Activated B cell treated with CpG ODN at 0.5 μM for 24 hours (primary cell): Measurements from ENCODE around the gene VAT1L. TPM values are rescaled to one million over a fixed set of nuclear protein-coding genes. Genes with fewer than 3 reads are reported as not detected.

ENCODE experiments used
- ATAC-seq: fragments of 200-7000 bp; cut with Tn5 transposase; one replicate; pipeline ENCODE4 v1.10.0; 2021; ENCODE audit warnings: low read depth, mild to moderate bottlenecking, moderate library complexity
- CTCF ChIA-PET: fragments of 350-600 bp; sonication (Branson Sonifier 250); formaldehyde crosslinking; loops from one replicate; lab custom pipeline; 2021; ENCODE audit warnings: antibody characterized with exemption; lab: Charles Lee
- POLR2A ChIA-PET: fragments of 350-600 bp; sonication (Branson Sonifier 250); formaldehyde crosslinking; loops from one replicate; lab custom pipeline; 2021; ENCODE audit warnings: antibody characterized with exemption; lab: Charles Lee
- DNase-seq: peaks from one replicate; pipeline ENCODE4 v3.0.0; 2022
- H3K27ac Mint-ChIP-seq: one replicate; pipeline ENCODE4 v1.8.0; 2020; ENCODE audit warnings: mixed read lengths
- H3K27me3 Mint-ChIP-seq: one replicate; pipeline ENCODE4 v1.8.0; 2021; ENCODE audit warnings: mixed read lengths
- H3K36me3 Mint-ChIP-seq: one replicate; pipeline ENCODE4 v1.8.0; 2021; ENCODE audit warnings: low read depth, mixed read lengths
- H3K4me1 Mint-ChIP-seq: one replicate; pipeline ENCODE4 v1.8.0; 2021; ENCODE audit warnings: mixed read lengths
- H3K4me3 Mint-ChIP-seq: one replicate; pipeline ENCODE4 v1.8.0; 2020; ENCODE audit warnings: mild to moderate bottlenecking, mixed read lengths
- H3K9me3 Mint-ChIP-seq: one replicate; pipeline ENCODE4 v1.8.0; 2020; ENCODE audit warnings: mixed read lengths
- intact Hi-C: fragments of 100-400 bp; cut with micrococcal nuclease; formaldehyde crosslinking; loops from one replicate; pipeline ENCODE4 v1.15.1; 2024
- total RNA-seq: library from RNA; stranded (reverse); gene quantifications from 2 replicates; pipeline ENCODE4 v1.2.3, GENCODE V29; 2022
- TF ChIP-seq, protein P1 (sequence below): fragments of 200-600 bp; IDR thresholded peaks from one replicate; pipeline ENCODE4 v1.8.0; 2022; ENCODE audit warnings: antibody characterized with exemption, mild to moderate bottlenecking

Gene VAT1L
- total RNA-seq, 1 donor from 2014 or later = not detected

DNA sequence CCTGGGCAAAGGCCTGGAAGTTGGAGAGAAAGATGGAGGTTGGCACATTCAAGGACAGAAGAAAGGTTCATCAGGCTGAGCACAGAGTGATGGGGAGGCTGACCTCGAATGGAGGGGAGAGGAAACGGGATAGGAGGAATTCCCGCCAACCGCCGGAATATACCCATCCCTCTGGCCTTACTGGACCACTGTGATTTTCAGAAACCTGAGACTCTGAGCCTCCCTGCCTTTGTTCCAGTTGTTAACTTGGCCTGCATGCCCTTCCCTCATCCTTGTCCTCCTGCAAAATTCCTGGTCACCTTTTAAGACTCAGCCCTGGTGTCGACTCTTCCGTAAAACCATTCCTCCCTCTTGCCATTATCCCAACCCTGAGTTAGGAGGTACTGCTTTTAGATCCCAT, 107.6 kb downstream of the VAT1L start:
- intact Hi-C loops = no loop called here
- Mint-ChIP-seq H3K27ac (no peak overlapping the region), H3K27me3 (no peaks in the 10 kb centered on the region), H3K4me1 (no peaks in the 10 kb centered on the region), H3K9me3 (no peaks in the 10 kb centered on the region), H3K4me3 (no peak overlapping the region), H3K36me3 (no peaks in the 10 kb centered on the region)
- ChIA-PET CTCF (no interaction called here), POLR2A (no interaction called here)
- TF ChIP-seq, protein P1, sequence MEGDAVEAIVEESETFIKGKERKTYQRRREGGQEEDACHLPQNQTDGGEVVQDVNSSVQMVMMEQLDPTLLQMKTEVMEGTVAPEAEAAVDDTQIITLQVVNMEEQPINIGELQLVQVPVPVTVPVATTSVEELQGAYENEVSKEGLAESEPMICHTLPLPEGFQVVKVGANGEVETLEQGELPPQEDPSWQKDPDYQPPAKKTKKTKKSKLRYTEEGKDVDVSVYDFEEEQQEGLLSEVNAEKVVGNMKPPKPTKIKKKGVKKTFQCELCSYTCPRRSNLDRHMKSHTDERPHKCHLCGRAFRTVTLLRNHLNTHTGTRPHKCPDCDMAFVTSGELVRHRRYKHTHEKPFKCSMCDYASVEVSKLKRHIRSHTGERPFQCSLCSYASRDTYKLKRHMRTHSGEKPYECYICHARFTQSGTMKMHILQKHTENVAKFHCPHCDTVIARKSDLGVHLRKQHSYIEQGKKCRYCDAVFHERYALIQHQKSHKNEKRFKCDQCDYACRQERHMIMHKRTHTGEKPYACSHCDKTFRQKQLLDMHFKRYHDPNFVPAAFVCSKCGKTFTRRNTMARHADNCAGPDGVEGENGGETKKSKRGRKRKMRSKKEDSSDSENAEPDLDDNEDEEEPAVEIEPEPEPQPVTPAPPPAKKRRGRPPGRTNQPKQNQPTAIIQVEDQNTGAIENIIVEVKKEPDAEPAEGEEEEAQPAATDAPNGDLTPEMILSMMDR = no peak
- ATAC-seq (no peak), DNase-seq (no peak)

GRCh38 chr16:77896415-77897128, 108.2 kb downstream of the VAT1L start:
- H3K27ac Mint-ChIP-seq = no peak overlapping the region
- ATAC-seq (no peak), DNase-seq (no peak)
- no peak overlapping the region for H3K4me3 Mint-ChIP-seq
- H3K4me1 Mint-ChIP-seq = no peaks in the 10 kb centered on the region
- intact Hi-C loops = no loop called here
- ChIA-PET CTCF (no interaction called here), POLR2A (no interaction called here)
- H3K9me3 Mint-ChIP-seq = no peaks in the 10 kb centered on the region
- TF ChIP-seq, protein P1 = no peak
- no peaks in the 10 kb centered on the region for H3K27me3 Mint-ChIP-seq
- no peaks in the 10 kb centered on the region for H3K36me3 Mint-ChIP-seq

DNA sequence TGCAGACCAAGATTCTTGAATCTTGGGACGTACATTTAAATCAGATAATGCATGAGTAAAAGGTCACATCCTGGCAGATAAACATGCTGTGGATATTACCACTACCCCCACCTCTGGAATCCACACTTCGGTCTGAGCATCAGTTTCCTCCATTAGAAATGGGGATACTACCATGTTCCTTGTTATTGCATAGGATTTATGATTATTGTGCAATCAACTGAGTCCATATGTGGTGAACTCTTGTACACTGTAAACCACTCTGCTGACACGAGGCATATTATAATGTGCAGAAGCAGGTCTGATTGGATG, 108.7 kb downstream of the VAT1L start:
- H3K27me3 Mint-ChIP-seq = no peaks in the 10 kb centered on the region
- TF ChIP-seq, protein P1 = no peak
- no peak for DNase-seq
- no peak for ATAC-seq
- H3K4me1 Mint-ChIP-seq = no peaks in the 10 kb centered on the region
- H3K27ac Mint-ChIP-seq = no peak overlapping the region
- no peak overlapping the region for H3K4me3 Mint-ChIP-seq
- H3K36me3 Mint-ChIP-seq = no peaks in the 10 kb centered on the region
- CTCF ChIA-PET = no interaction called here
- POLR2A ChIA-PET = no interaction called here
- no peaks in the 10 kb centered on the region for H3K9me3 Mint-ChIP-seq
- intact Hi-C loops = no loop called here

- ATAC-seq (no peak), DNase-seq (no peak)
- intact Hi-C loops = no loop called here
- H3K4me1 Mint-ChIP-seq = no peaks in the 10 kb centered on the region
- POLR2A ChIA-PET = no interaction called here
- no peaks in the 10 kb centered on the region for H3K36me3 Mint-ChIP-seq
- TF ChIP-seq, protein P1 = no peak
- H3K27me3 Mint-ChIP-seq = no peaks in the 10 kb centered on the region
- no peak overlapping the region for H3K4me3 Mint-ChIP-seq
- no peak overlapping the region for H3K27ac Mint-ChIP-seq
- no peaks in the 10 kb centered on the region for H3K9me3 Mint-ChIP-seq
- CTCF ChIA-PET = no interaction called here
These were observed 109.7 kb downstream of the VAT1L start for GRCh38 chr16:77897831-77898605.

DNA sequence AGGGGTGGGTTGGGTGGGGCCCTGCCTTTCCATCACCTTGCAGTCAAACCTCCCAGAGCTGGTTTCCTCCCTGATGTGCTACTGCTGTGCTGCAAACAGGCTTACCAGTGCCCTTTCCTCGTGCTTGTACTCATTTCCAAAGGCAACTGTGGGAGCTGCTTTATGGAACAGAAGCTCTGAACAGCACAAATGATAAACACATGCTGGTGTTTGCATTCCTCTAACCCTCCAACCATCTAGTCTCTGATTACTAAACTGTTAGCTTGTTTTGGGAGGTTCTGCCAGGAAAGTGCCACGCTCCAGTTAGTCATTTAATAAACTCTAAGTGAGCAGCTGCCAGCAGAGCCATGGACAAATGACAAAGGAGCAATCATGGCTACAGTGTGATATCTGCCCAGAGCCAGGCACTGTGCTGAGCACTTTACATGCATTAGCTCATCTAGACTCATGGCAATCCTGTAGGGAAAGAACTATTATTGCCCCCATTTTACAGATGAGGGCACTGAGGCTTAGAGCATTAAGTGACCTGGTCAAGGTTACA, 110.4 kb downstream of the VAT1L start:
- Mint-ChIP-seq H3K4me3 (no peak overlapping the region), H3K9me3 (no peaks in the 10 kb centered on the region), H3K27ac (no peak overlapping the region), H3K27me3 (no peaks in the 10 kb centered on the region), H3K4me1 (no peaks in the 10 kb centered on the region), H3K36me3 (no peaks in the 10 kb centered on the region)
- CTCF ChIA-PET = no interaction called here
- intact Hi-C loops = no loop called here
- POLR2A ChIA-PET = no interaction called here
- TF ChIP-seq, protein P1 = no peak
- ATAC-seq (no peak), DNase-seq (no peak)
